Uterus (tissue), 2 donors: Measurements from ENCODE around the gene HIVEP2.

Experiments used
- POLR2A ChIP-seq, 2 donors: fragments of 450-650 bp; IDR thresholded peaks; one replicate each; pipeline ENCODE4 v1.6.1; 2016; ENCODE audit warnings: antibody characterized with exemption in 2 of 2, mild to moderate bottlenecking in 1 of 2, moderate library complexity in 1 of 2
- TF ChIP-seq, protein P1 (sequence below), 4 experiments: fragments of 200-600 bp in 2 of 4; fragments of 450-650 bp in 2 of 4; sonication (generic) in 2 of 4; IDR thresholded peaks; one replicate each; pipeline ENCODE4 v1.5.1; 2016 to 2019; ENCODE audit warnings: antibody characterized with exemption in 4 of 4, mild to moderate bottlenecking in 2 of 4, moderate library complexity in 1 of 4

DNA sequence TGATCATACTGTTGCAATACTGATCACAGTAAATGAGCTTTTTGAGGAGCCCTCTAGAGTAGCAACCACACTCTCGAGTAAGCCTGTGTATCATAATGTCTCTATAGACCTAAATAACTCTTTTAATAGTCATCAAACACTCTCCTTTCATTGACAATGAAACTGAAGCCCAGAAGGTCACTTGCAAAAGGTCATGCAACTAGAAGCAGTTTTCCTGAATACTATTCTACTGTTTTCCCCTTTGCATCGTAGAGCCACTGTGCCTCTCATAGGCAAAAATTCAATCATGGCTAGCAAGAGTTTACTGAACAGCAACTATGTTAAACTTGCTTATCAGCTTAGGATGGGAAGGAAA is 105.3 kb downstream of the HIVEP2 start:
- TF ChIP-seq, protein P1, sequence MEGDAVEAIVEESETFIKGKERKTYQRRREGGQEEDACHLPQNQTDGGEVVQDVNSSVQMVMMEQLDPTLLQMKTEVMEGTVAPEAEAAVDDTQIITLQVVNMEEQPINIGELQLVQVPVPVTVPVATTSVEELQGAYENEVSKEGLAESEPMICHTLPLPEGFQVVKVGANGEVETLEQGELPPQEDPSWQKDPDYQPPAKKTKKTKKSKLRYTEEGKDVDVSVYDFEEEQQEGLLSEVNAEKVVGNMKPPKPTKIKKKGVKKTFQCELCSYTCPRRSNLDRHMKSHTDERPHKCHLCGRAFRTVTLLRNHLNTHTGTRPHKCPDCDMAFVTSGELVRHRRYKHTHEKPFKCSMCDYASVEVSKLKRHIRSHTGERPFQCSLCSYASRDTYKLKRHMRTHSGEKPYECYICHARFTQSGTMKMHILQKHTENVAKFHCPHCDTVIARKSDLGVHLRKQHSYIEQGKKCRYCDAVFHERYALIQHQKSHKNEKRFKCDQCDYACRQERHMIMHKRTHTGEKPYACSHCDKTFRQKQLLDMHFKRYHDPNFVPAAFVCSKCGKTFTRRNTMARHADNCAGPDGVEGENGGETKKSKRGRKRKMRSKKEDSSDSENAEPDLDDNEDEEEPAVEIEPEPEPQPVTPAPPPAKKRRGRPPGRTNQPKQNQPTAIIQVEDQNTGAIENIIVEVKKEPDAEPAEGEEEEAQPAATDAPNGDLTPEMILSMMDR (IDR thresholded peaks at IDR 0.05) = no peak
- no peak for TF ChIP-seq POLR2A (IDR thresholded peaks at IDR 0.05)
